ENCODE data around the gene ACAT2. TPM values are rescaled to one million over a fixed set of nuclear protein-coding genes. Genes with fewer than 3 reads are reported as not detected.

The ACAT2 gene
- total RNA-seq, 2 donors from 2014 or later = 59.8 to 126 TPM

- Histone ChIP-seq H3K9ac (ENCODE audit: low read depth in 2 of 2, low read length in 2 of 2) (no peak overlapping the region), H3K4me3 (no peak overlapping the region), H3K4me1 (no peaks in the 10 kb centered on the region), H3K27me3 (no peaks in the 10 kb centered on the region), H3K9me3 (no peaks in the 10 kb centered on the region), H3K27ac (no peak overlapping the region), H3K36me3 (peaks cover 8% of the 10 kb centered on the region)
- intact Hi-C loops (cut with DNase I) = no loop called here
- no peak for TF ChIP-seq CTCF (IDR thresholded peaks at IDR 0.05)
- DNase-seq = no peak
These were observed 10.4 kb upstream of the ACAT2 start for GRCh38 chr6:159751448-159751847.

DNA sequence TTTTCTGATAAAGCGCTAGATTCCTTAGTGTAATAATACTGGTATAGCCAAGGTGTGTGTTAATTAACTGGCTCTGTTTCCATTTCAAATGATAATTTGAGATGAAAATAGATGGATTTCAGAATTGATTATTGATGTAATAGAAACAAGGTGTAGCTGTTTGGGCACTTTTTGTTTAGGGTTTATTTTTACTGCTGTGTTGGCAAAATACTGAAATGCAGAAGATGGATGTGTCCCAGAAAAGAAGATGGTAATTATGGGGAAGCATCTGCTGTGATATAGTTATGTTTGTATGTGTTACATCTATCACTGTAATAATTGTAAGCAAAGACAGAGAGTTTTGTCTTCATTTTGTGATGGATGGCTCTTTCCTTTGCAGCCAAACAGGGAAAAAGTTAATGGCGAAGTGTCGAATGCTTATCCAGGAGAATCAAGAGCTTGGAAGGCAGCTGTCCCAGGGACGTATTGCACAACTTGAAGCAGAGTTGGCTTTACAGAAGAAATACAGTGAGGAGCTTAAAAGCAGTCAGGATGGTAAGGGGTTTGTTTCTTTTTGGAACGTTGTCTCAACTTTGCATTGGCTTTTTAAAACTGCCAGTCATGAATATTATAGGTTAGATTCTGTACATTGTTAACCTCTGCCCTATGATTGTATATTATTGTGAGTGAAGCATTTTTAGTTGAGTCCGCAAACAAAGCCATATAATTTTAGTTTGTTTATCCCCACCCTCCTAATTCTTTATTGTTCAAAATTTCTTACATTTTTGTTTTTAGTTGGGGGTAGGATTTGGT, 8.6 kb upstream of the ACAT2 start:
- no peak overlapping the region for H3K9ac ChIP-seq (ENCODE audit: low read depth in 2 of 2, low read length in 2 of 2)

DNA sequence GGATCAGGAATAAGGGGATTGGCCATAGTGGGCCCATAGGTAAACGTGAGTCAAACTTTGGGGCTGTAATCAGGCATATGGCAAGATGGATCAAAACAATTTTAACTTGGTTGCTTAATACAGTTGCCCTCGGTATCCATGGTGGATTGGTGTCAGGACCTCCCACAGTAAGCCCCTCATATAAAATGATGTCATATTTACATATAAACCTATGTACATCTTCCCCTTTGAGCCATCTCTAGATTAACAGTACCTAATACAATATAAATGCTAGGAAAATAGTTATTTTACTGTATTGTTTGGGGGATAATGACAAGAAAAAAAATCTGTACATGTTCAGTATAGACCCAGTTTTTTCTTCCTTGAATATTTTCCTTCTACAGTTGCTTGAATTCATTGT, 7.4 kb upstream of the ACAT2 start:
- Histone ChIP-seq H3K36me3 (peaks cover 5% of the 10 kb centered on the region), H3K9ac (ENCODE audit: low read depth in 2 of 2, low read length in 2 of 2) (no peak overlapping the region), H3K27me3 (no peaks in the 10 kb centered on the region), H3K4me3 (no peak overlapping the region), H3K4me1 (no peaks in the 10 kb centered on the region), H3K27ac (no peak overlapping the region), H3K9me3 (no peaks in the 10 kb centered on the region)
- intact Hi-C loops (cut with DNase I) = no loop called here
- no peak for DNase-seq
- TF ChIP-seq CTCF (IDR thresholded peaks at IDR 0.05) = no peak

More for the DNA sequence above, 8.6 kb upstream of the ACAT2 start:
- H3K4me3 ChIP-seq = no peak overlapping the region
- H3K4me1 ChIP-seq = no peaks in the 10 kb centered on the region
- intact Hi-C loops (cut with DNase I) = no loop called here
- peaks cover 5% of the 10 kb centered on the region for H3K36me3 ChIP-seq
- TF ChIP-seq CTCF (IDR thresholded peaks at IDR 0.05) = no peak
- no peaks in the 10 kb centered on the region for H3K9me3 ChIP-seq
- no peak overlapping the region for H3K27ac ChIP-seq
- H3K27me3 ChIP-seq = no peaks in the 10 kb centered on the region
- DNase-seq = no peak

GRCh38 chr6:159754959-159755914, 6.6 kb upstream of the ACAT2 start:
- no peak overlapping the region for H3K9ac ChIP-seq (ENCODE audit: low read depth in 2 of 2, low read length in 2 of 2)
- TF ChIP-seq CTCF (IDR thresholded peaks at IDR 0.05) = no peak
- intact Hi-C loops (cut with DNase I) = no loop called here
- H3K27me3 ChIP-seq = no peaks in the 10 kb centered on the region
- H3K9me3 ChIP-seq = no peaks in the 10 kb centered on the region
- peaks cover 5% of the 10 kb centered on the region for H3K36me3 ChIP-seq
- no peak overlapping the region for H3K27ac ChIP-seq
- H3K4me1 ChIP-seq = no peaks in the 10 kb centered on the region
- no peak overlapping the region for H3K4me3 ChIP-seq
- no peak for DNase-seq

- Histone ChIP-seq H3K4me3 (no peak overlapping the region), H3K9ac (ENCODE audit: low read depth in 2 of 2, low read length in 2 of 2) (no peak overlapping the region), H3K27ac (no peak overlapping the region), H3K27me3 (no peaks in the 10 kb centered on the region), H3K9me3 (no peaks in the 10 kb centered on the region), H3K4me1 (no peaks in the 10 kb centered on the region), H3K36me3 (peaks cover 5% of the 10 kb centered on the region)
- intact Hi-C loops (cut with DNase I) = no loop called here
- no peak for TF ChIP-seq CTCF (IDR thresholded peaks at IDR 0.05)
- no peak for DNase-seq
These were observed 5.3 kb upstream of the ACAT2 start for GRCh38 chr6:159756508-159756907.

Data from colonic mucosa (tissue), 4 donors.